Upper lobe of left lung (tissue), 4 donors: ENCODE data around the gene TLK1.

Experiments used
- CTCF ChIP-seq, 6 experiments: fragments of 450-650 bp in 4 of 6; fragments of 200-600 bp in 2 of 6; sonication (generic) in 2 of 6; IDR thresholded peaks; one replicate each; pipeline ENCODE4 v1.5.1; 2016 to 2019; ENCODE audit warnings: antibody characterized with exemption in 6 of 6
- POLR2A ChIP-seq, 4 donors: fragments of 450-650 bp; IDR thresholded peaks; one replicate each; pipeline ENCODE4 v1.5.1; 2016 to 2017; ENCODE audit warnings: antibody characterized with exemption in 4 of 4, mild to moderate bottlenecking in 2 of 4

- TF ChIP-seq CTCF (IDR thresholded peaks at IDR 0.05), result no peak
- TF ChIP-seq POLR2A (IDR thresholded peaks at IDR 0.05), result no peak
Observed at GRCh38 chr2:171089489-171089888, 71.2 kb downstream of the TLK1 start.
